K562 (cell line): ENCODE data around the gene TMEM95. TPM values are rescaled to one million over a fixed set of nuclear protein-coding genes. Genes with fewer than 3 reads are reported as not detected.

Experiments
- FIP1L1 ChIP-seq: fragments of 200-400 bp; formaldehyde crosslinking; IDR thresholded peaks from 2 replicates; pipeline ENCODE4 v1.6.1; 2018; ENCODE audit warnings: mild to moderate bottlenecking, low read depth, low read length; ENCODE audit not compliant: poor library complexity, severe bottlenecking
- HDAC1 ChIP-seq, 2 experiments: fragments of 450-650 bp; IDR thresholded peaks; 2 replicates each; pipeline ENCODE4 v1.6.1; 2016 to 2017; ENCODE audit warnings: inconsistent platforms in 1 of 2, mild to moderate bottlenecking in 1 of 2, moderate library complexity in 1 of 2
- JUNB ChIP-seq: fragments of 450-650 bp; formaldehyde crosslinking; conservative IDR thresholded peaks from 2 replicates; pipeline ENCODE4 v1.4.0; 2020; ENCODE audit warnings: mild to moderate bottlenecking
- MIER1 ChIP-seq: fragments of 450-650 bp; IDR thresholded peaks from 2 replicates; pipeline ENCODE4 v1.6.1; 2016; ENCODE audit warnings: antibody characterized with exemption, mild to moderate bottlenecking, low read depth
- NBN ChIP-seq: fragments of 450-650 bp; IDR thresholded peaks from 2 replicates; pipeline ENCODE4 v1.6.1; 2016; ENCODE audit warnings: low read depth, mild to moderate bottlenecking
- PCBP1 ChIP-seq: fragments of 200-400 bp; formaldehyde crosslinking; IDR thresholded peaks from 2 replicates; pipeline ENCODE4 v1.6.1; 2018; ENCODE audit warnings: mild to moderate bottlenecking, low read depth, low read length; ENCODE audit not compliant: poor library complexity, severe bottlenecking
- RFX7 ChIP-seq: fragments of 250-450 bp; sonication (Bioruptor Pico); IDR thresholded peaks from 2 replicates; pipeline ENCODE4 v1.5.1; 2021; ENCODE audit warnings: mild to moderate bottlenecking
- SOX6 ChIP-seq: fragments of 450-650 bp; IDR thresholded peaks from 2 replicates; pipeline ENCODE4 v1.6.1; 2014; ENCODE audit warnings: mild to moderate bottlenecking
- ZNF644 ChIP-seq: fragments of 200-800 bp; sonication (Bioruptor generic); IDR thresholded peaks from 2 replicates; pipeline ENCODE4 v1.6.1; 2016; ENCODE audit warnings: low read depth, missing genetic modification characterization, missing compliant biosample characterization
- ZNF780A ChIP-seq: fragments of 250-450 bp; sonication (Bioruptor Pico); IDR thresholded peaks from 2 replicates; pipeline ENCODE4 v1.5.0; 2021; ENCODE audit warnings: mild to moderate bottlenecking
- polyA plus RNA-seq, 8 experiments: library from polyadenylated mRNA; depleted of rRNA in 4 of 8; stranded (reverse) in 5 of 8; unstranded in 3 of 8; fragments of >200 nt; fragmentation: Nextera tagmentation in 2 of 8; fragmentation: Illumina TruSeq in 1 of 8; extraction: Ambion mirVana in 2 of 8; extraction: Trizol in 1 of 8; gene quantifications; 2 replicates each; pipeline versions ENCODE4 v1.2.1 to v1.2.3, GENCODE V29; 2011 to 2014; ENCODE audit warnings: inconsistent platforms in 1 of 8, missing spikeins in 1 of 8
- total RNA-seq, 7 experiments: library from RNA; depleted of rRNA in 6 of 7; stranded (reverse); fragments of >200 nt in 6 of 7; fragmentation: Illumina TruSeq in 2 of 7; extraction: Trizol in 2 of 7; gene quantifications; 2 replicates each; pipeline versions ENCODE4 v1.2.1 to v1.2.3, GENCODE V29; 2011 to 2021; ENCODE audit warnings: low replicate concordance in 1 of 7
- TF ChIP-seq, protein P1 (sequence below): sonication (generic); formaldehyde crosslinking; IDR thresholded peaks from 2 replicates; pipeline ENCODE4 v1.8.0; 2022; ENCODE audit warnings: missing genetic modification reagents, mild to moderate bottlenecking, borderline replicate concordance
- TF ChIP-seq, protein P2 (sequence below), 2 experiments: fragments of 200-800 bp in 1 of 2; sonication (Bioruptor generic) in 1 of 2; sonication (generic) in 1 of 2; formaldehyde crosslinking in 1 of 2; IDR thresholded peaks in 1 of 2; conservative IDR thresholded peaks in 1 of 2; 2 replicates each; pipeline versions ENCODE4 v1.5.0 to v1.6.1; 2016 to 2020; ENCODE audit warnings: missing compliant biosample characterization in 1 of 2, missing genetic modification characterization in 1 of 2, missing genetic modification reagents in 1 of 2
- TF ChIP-seq, protein P3 (sequence below), 2 experiments: fragments of 250-450 bp in 1 of 2; fragments of 450-650 bp in 1 of 2; sonication (Bioruptor Pico) in 1 of 2; IDR thresholded peaks; 2 replicates each; pipeline versions ENCODE4 v1.6.1 to v1.8.0; 2016 to 2021; ENCODE audit warnings: mild to moderate bottlenecking in 2 of 2, moderate library complexity in 2 of 2, missing compliant biosample characterization in 1 of 2, missing genetic modification characterization in 1 of 2
- TF ChIP-seq, protein P4 (sequence below), 2 experiments: fragments of 450-650 bp; conservative IDR thresholded peaks; 2 replicates each; pipeline ENCODE4 v1.6.1; 2017; ENCODE audit warnings: mild to moderate bottlenecking in 2 of 2, moderate library complexity in 2 of 2
- TF ChIP-seq, protein P5 (sequence below): fragments of 200-800 bp; sonication (Bioruptor generic); IDR thresholded peaks from 2 replicates; pipeline ENCODE4 v1.6.1; 2016; ENCODE audit warnings: missing genetic modification characterization, missing compliant biosample characterization

Gene TMEM95
- total and polyA plus RNA-seq, 9 of the 15 experiments (the other 6 are each of a cell fraction or from before 2014, with no cell fraction given), result not detected

DNA sequence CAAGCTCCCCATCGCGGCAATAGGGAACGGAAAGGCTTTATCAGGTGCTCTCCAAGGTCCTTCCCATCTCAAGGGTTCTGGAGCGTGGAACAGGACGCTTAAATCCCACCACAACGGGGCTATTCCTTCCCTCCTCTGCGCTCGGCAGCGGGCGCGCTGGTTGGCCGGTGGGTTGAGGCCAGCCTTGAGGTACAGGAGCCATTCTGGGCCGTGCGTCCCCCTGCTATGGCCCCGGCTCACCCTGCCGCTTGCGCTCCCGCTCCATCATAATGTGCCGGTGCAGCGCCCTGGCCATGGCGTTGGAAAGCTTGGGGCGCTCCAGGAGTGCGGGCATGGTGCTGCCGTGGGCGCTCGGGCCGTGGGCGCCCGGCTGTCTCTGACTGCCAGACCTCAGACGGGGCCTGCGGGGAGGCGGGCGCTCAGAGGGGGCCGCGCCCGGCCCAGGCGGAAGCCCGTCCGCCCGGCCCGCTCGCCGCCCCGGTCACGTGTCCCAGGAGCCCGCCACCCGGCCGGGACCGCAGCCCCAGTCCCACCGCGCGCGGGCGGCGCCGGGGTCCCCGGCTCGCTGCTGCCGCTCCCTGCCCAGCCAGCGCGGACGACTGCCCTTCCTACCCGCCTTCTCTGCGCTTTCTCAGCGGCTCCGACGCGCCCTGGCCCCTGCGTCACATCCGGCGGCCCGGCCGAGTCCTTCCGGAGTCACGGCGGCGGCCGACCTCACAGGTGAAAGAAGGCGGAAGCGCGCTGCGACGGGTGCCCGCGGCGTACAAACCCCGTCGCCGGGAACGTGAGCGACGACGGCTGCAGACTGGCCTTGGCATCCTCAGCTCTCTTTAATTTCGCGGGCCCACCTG, 40.0 kb upstream of the TMEM95 start, which contains the start of gene GPS2 (continued):
- peak; percentile 86 for TF ChIP-seq MIER1
- TF ChIP-seq, protein P1, sequence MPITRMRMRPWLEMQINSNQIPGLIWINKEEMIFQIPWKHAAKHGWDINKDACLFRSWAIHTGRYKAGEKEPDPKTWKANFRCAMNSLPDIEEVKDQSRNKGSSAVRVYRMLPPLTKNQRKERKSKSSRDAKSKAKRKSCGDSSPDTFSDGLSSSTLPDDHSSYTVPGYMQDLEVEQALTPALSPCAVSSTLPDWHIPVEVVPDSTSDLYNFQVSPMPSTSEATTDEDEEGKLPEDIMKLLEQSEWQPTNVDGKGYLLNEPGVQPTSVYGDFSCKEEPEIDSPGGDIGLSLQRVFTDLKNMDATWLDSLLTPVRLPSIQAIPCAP (CRISPR knock-in tag), result no peak
- TF ChIP-seq, protein P2, sequence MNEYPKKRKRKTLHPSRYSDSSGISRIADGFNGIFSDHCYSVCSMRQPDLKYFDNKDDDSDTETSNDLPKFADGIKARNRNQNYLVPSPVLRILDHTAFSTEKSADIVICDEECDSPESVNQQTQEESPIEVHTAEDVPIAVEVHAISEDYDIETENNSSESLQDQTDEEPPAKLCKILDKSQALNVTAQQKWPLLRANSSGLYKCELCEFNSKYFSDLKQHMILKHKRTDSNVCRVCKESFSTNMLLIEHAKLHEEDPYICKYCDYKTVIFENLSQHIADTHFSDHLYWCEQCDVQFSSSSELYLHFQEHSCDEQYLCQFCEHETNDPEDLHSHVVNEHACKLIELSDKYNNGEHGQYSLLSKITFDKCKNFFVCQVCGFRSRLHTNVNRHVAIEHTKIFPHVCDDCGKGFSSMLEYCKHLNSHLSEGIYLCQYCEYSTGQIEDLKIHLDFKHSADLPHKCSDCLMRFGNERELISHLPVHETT (CRISPR knock-in tag; conservative IDR thresholded peaks at IDR 0.05 in 1 of 2, IDR thresholded peaks at IDR 0.05 in 1 of 2), result peak in 1 of 2 experiments; percentile 97; a peak in 2 of 4 replicates
- peak; percentile 40 for TF ChIP-seq SOX6
- TF ChIP-seq, protein P3, sequence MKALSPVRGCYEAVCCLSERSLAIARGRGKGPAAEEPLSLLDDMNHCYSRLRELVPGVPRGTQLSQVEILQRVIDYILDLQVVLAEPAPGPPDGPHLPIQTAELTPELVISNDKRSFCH (CRISPR knock-in tag; IDR thresholded peaks at IDR 0.05), result no peak
- TF ChIP-seq, protein P3 (tag; IDR thresholded peaks at IDR 0.05), result no peak
- no peak for TF ChIP-seq RFX7 (CRISPR knock-in tag)
- no peak for TF ChIP-seq JUNB (CRISPR knock-in tag)
- peak; percentile 81 for TF ChIP-seq PCBP1
- no peak for TF ChIP-seq ZNF644 (tag)
- TF ChIP-seq HDAC1 (IDR thresholded peaks at IDR 0.05), result peak in 1 of 2 experiments; percentile 73; a peak in 2 of 4 replicates
- peak; percentile 85 for TF ChIP-seq FIP1L1
- TF ChIP-seq, protein P4, sequence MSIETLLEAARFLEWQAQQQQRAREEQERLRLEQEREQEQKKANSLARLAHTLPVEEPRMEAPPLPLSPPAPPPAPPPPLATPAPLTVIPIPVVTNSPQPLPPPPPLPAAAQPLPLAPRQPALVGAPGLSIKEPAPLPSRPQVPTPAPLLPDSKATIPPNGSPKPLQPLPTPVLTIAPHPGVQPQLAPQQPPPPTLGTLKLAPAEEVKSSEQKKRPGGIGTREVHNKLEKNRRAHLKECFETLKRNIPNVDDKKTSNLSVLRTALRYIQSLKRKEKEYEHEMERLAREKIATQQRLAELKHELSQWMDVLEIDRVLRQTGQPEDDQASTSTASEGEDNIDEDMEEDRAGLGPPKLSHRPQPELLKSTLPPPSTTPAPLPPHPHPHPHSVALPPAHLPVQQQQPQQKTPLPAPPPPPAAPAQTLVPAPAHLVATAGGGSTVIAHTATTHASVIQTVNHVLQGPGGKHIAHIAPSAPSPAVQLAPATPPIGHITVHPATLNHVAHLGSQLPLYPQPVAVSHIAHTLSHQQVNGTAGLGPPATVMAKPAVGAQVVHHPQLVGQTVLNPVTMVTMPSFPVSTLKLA (conservative IDR thresholded peaks at IDR 0.05), result peak; percentile 47 to 65
- TF ChIP-seq NBN, result no peak
- TF ChIP-seq, protein P5, sequence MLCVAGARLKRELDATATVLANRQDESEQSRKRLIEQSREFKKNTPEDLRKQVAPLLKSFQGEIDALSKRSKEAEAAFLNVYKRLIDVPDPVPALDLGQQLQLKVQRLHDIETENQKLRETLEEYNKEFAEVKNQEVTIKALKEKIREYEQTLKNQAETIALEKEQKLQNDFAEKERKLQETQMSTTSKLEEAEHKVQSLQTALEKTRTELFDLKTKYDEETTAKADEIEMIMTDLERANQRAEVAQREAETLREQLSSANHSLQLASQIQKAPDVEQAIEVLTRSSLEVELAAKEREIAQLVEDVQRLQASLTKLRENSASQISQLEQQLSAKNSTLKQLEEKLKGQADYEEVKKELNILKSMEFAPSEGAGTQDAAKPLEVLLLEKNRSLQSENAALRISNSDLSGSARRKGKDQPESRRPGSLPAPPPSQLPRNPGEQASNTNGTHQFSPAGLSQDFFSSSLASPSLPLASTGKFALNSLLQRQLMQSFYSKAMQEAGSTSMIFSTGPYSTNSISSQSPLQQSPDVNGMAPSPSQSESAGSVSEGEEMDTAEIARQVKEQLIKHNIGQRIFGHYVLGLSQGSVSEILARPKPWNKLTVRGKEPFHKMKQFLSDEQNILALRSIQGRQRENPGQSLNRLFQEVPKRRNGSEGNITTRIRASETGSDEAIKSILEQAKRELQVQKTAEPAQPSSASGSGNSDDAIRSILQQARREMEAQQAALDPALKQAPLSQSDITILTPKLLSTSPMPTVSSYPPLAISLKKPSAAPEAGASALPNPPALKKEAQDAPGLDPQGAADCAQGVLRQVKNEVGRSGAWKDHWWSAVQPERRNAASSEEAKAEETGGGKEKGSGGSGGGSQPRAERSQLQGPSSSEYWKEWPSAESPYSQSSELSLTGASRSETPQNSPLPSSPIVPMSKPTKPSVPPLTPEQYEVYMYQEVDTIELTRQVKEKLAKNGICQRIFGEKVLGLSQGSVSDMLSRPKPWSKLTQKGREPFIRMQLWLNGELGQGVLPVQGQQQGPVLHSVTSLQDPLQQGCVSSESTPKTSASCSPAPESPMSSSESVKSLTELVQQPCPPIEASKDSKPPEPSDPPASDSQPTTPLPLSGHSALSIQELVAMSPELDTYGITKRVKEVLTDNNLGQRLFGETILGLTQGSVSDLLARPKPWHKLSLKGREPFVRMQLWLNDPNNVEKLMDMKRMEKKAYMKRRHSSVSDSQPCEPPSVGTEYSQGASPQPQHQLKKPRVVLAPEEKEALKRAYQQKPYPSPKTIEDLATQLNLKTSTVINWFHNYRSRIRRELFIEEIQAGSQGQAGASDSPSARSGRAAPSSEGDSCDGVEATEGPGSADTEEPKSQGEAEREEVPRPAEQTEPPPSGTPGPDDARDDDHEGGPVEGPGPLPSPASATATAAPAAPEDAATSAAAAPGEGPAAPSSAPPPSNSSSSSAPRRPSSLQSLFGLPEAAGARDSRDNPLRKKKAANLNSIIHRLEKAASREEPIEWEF, result no peak
- TF ChIP-seq ZNF780A (CRISPR knock-in tag), result no peak
